Osteoblast (primary cell): ENCODE measurements around the gene ENPP5. TPM values are rescaled to one million over a fixed set of nuclear protein-coding genes. Genes with fewer than 3 reads are reported as not detected.

ENCODE experiments used
- DNase-seq: peaks from one replicate; pipeline ENCODE4 v3.0.0; 2011; ENCODE audit warnings: low spot score, mixed read lengths; ENCODE audit not compliant: insufficient read length; ENCODE audit errors: missing footprints
- H2AFZ ChIP-seq: 2 replicates; pipeline ENCODE4 v1.6.0; 2011; ENCODE audit warnings: mild to moderate bottlenecking, low read length
- H3K27ac ChIP-seq: 2 replicates; pipeline ENCODE4 v1.5.1; 2011; ENCODE audit warnings: mild to moderate bottlenecking, low read depth, low read length, moderate library complexity
- H3K27me3 ChIP-seq: 2 replicates; pipeline ENCODE4 v1.6.0; 2012; ENCODE audit warnings: mild to moderate bottlenecking, control low read depth, inconsistent platforms, low read length, moderate library complexity; ENCODE audit not compliant: insufficient read depth
- H3K36me3 ChIP-seq: 2 replicates; pipeline ENCODE4 v1.5.1; 2011; ENCODE audit warnings: mild to moderate bottlenecking, low read length, control low read depth, moderate library complexity; ENCODE audit not compliant: insufficient read depth
- H3K4me1 ChIP-seq: 2 replicates; pipeline ENCODE4 v1.5.1; 2011; ENCODE audit warnings: mild to moderate bottlenecking, low read length, control low read depth, moderate library complexity; ENCODE audit not compliant: insufficient read depth
- H3K4me2 ChIP-seq: 2 replicates; pipeline ENCODE4 v1.6.0; 2011; ENCODE audit warnings: mild to moderate bottlenecking, low read length; ENCODE audit not compliant: insufficient read depth
- H3K4me3 ChIP-seq: fragments of 200-600 bp; sonication (generic); 3 replicates; pipeline ENCODE4 v1.5.1; 2012; ENCODE audit warnings: mild to moderate bottlenecking, low read length, inconsistent platforms; ENCODE audit not compliant: insufficient read depth
- H3K79me2 ChIP-seq: 2 replicates; pipeline ENCODE4 v1.6.0; 2012; ENCODE audit warnings: mild to moderate bottlenecking, low read length, control low read depth, inconsistent platforms; ENCODE audit not compliant: insufficient read depth
- H3K9me3 ChIP-seq: 2 replicates; pipeline ENCODE4 v1.5.1; 2011; ENCODE audit warnings: low read depth, low read length, control low read depth
- H4K20me1 ChIP-seq: 2 replicates; pipeline ENCODE4 v1.6.0; 2012; ENCODE audit warnings: mild to moderate bottlenecking, low read length, control low read depth; ENCODE audit not compliant: insufficient read depth
- CTCF ChIP-seq: IDR thresholded peaks from 2 replicates; pipeline ENCODE4 v1.5.1; 2011; ENCODE audit warnings: mild to moderate bottlenecking, low read depth, low read length, moderate library complexity; ENCODE audit errors: extremely low read depth
- total RNA-seq: library from RNA; depleted of rRNA; stranded (reverse); fragments of >200 nt; gene quantifications from 2 replicates; pipeline ENCODE4 v1.2.3, GENCODE V29; 2012

ENPP5 gene
- total RNA-seq, 1 donor = 2.5 TPM

GRCh38 chr6:46216879-46217278 is 46.1 kb upstream of the ENPP5 start:
- no peak for DNase-seq
- Histone ChIP-seq H3K27ac (no peak overlapping the region), H3K4me2 (no peak overlapping the region), H3K36me3 (no peaks in the 10 kb centered on the region), H4K20me1 (no peaks in the 10 kb centered on the region), H3K79me2 (no peaks in the 10 kb centered on the region), H3K9me3 (no peaks in the 10 kb centered on the region), H3K4me1 (no peaks in the 10 kb centered on the region), H3K27me3 (peaks cover 5% of the 10 kb centered on the region), H3K4me3 (no peak overlapping the region), H2AFZ (no peak overlapping the region)
- TF ChIP-seq CTCF = no peak

GRCh38 chr6:46215777-46216176 is 45.0 kb upstream of the ENPP5 start:
- H4K20me1 ChIP-seq = no peaks in the 10 kb centered on the region
- H3K9me3 ChIP-seq = no peaks in the 10 kb centered on the region
- peaks cover 8% of the 10 kb centered on the region for H3K27me3 ChIP-seq
- H2AFZ ChIP-seq = no peak overlapping the region
- no peak overlapping the region for H3K4me3 ChIP-seq
- peak; percentile 17 for DNase-seq
- no peaks in the 10 kb centered on the region for H3K79me2 ChIP-seq
- no peaks in the 10 kb centered on the region for H3K36me3 ChIP-seq
- H3K4me1 ChIP-seq = no peaks in the 10 kb centered on the region
- TF ChIP-seq CTCF = no peak
- no peak overlapping the region for H3K4me2 ChIP-seq
- no peak overlapping the region for H3K27ac ChIP-seq

GRCh38 chr6:46215213-46215612 is 44.4 kb upstream of the ENPP5 start:
- no peaks in the 10 kb centered on the region for H3K79me2 ChIP-seq
- TF ChIP-seq CTCF = no peak
- H3K4me3 ChIP-seq = no peak overlapping the region
- no peaks in the 10 kb centered on the region for H4K20me1 ChIP-seq
- no peaks in the 10 kb centered on the region for H3K4me1 ChIP-seq
- H3K27ac ChIP-seq = no peak overlapping the region
- H2AFZ ChIP-seq = no peak overlapping the region
- no peak for DNase-seq
- H3K9me3 ChIP-seq = no peaks in the 10 kb centered on the region
- peaks cover 8% of the 10 kb centered on the region for H3K27me3 ChIP-seq
- H3K4me2 ChIP-seq = no peak overlapping the region
- H3K36me3 ChIP-seq = no peaks in the 10 kb centered on the region

GRCh38 chr6:46211917-46212316 is 41.1 kb upstream of the ENPP5 start:
- H4K20me1 ChIP-seq = no peaks in the 10 kb centered on the region
- H3K36me3 ChIP-seq = no peaks in the 10 kb centered on the region
- H3K4me1 ChIP-seq = no peaks in the 10 kb centered on the region
- H3K79me2 ChIP-seq = no peaks in the 10 kb centered on the region
- no peak overlapping the region for H2AFZ ChIP-seq
- H3K9me3 ChIP-seq = no peaks in the 10 kb centered on the region
- H3K4me3 ChIP-seq = no peak overlapping the region
- DNase-seq = no peak
- H3K27ac ChIP-seq = no peak overlapping the region
- peaks cover 11% of the 10 kb centered on the region for H3K27me3 ChIP-seq
- no peak for TF ChIP-seq CTCF
- no peak overlapping the region for H3K4me2 ChIP-seq
